HG03460 (cell line): ENCODE measurements around the gene KSR2.
"Not testable (repeated sequence)": the region's sequence is repeated elsewhere in the genome, so short reads cannot be mapped to it uniquely, and the experiment has no call there.

ENCODE experiments used
- ATAC-seq: cut with Tn5 transposase; IDR thresholded peaks from one replicate; pipeline ENCODE4 v1.9.1; 2021; ENCODE audit not compliant: unreplicated experiment

The KSR2 gene

GRCh38 chr12:117892441-117892840 lies 76.3 kb downstream of the KSR2 start:
- ATAC-seq, result no peak

- not testable (repeated sequence) for ATAC-seq
Observed at GRCh38 chr12:117891265-117891664, 77.5 kb downstream of the KSR2 start.

- ATAC-seq, result no peak
Observed at GRCh38 chr12:117890644-117891043, 78.1 kb downstream of the KSR2 start.

GRCh38 chr12:117890137-117890536 lies 78.7 kb downstream of the KSR2 start:
- no peak for ATAC-seq

GRCh38 chr12:117889098-117889497 lies 79.7 kb downstream of the KSR2 start:
- ATAC-seq, result no peak

GRCh38 chr12:117885211-117885610 lies 83.6 kb downstream of the KSR2 start:
- ATAC-seq, result no peak

- no peak for ATAC-seq
Observed at GRCh38 chr12:117884161-117884560, 84.6 kb downstream of the KSR2 start.

GRCh38 chr12:117882603-117883184 lies 86.1 kb downstream of the KSR2 start:
- no peak for ATAC-seq

- no peak for ATAC-seq
Observed at GRCh38 chr12:117882181-117882580, 86.6 kb downstream of the KSR2 start.

GRCh38 chr12:117881517-117881916 lies 87.3 kb downstream of the KSR2 start:
- no peak for ATAC-seq

GRCh38 chr12:117878605-117879004 lies 90.2 kb downstream of the KSR2 start:
- ATAC-seq, result no peak

GRCh38 chr12:117876436-117876816 lies 92.4 kb downstream of the KSR2 start:
- ATAC-seq, result no peak

GRCh38 chr12:117875744-117876435 lies 92.9 kb downstream of the KSR2 start:
- ATAC-seq, result no peak

GRCh38 chr12:117874842-117875434 lies 93.9 kb downstream of the KSR2 start:
- no peak for ATAC-seq

GRCh38 chr12:117874198-117874597 lies 94.6 kb downstream of the KSR2 start:
- ATAC-seq, result not testable (repeated sequence)

- no peak for ATAC-seq
Observed at GRCh38 chr12:117872546-117873169, 96.1 kb downstream of the KSR2 start.

- ATAC-seq, result no peak
Observed at GRCh38 chr12:117869551-117869950, 99.2 kb downstream of the KSR2 start.

GRCh38 chr12:117867348-117867747 lies 101.4 kb downstream of the KSR2 start:
- no peak for ATAC-seq

GRCh38 chr12:117865505-117865904 lies 103.3 kb downstream of the KSR2 start:
- no peak for ATAC-seq

GRCh38 chr12:117863002-117863709 lies 105.6 kb downstream of the KSR2 start:
- ATAC-seq, result no peak

- ATAC-seq, result no peak
Observed at GRCh38 chr12:117861691-117862090, 107.1 kb downstream of the KSR2 start.
